Endothelial cell of umbilical vein (primary cell): Measurements from ENCODE around the gene CD99L2. TPM values are rescaled to one million over a fixed set of nuclear protein-coding genes. Genes with fewer than 3 reads are reported as not detected.

Source experiments
- BruUV-seq: library from RNA; stranded (reverse); fragments of 400-500 nt; replicated peaks from 2 replicates; lab custom pipeline; 2021; lab: Mats Ljungman, UMichigan
- CTCF ChIA-PET: fragments of 300-600, 350-600 bp; sonication (Branson Sonifier 250); formaldehyde crosslinking; loops from one replicate; lab custom pipeline; 2021; ENCODE audit warnings: antibody characterized with exemption, inconsistent platforms; lab: Charles Lee
- POLR2A ChIA-PET: fragments of 300-600, 350-600 bp; sonication (Branson Sonifier 250); formaldehyde crosslinking; loops from one replicate; lab custom pipeline; 2021; ENCODE audit warnings: antibody characterized with exemption, inconsistent platforms; lab: Charles Lee
- DNase-seq: peaks from one replicate; pipeline ENCODE4 v3.0.0-alpha.2; 2011; ENCODE audit warnings: low read depth, low spot score
- FAIRE-seq: peaks from 2 replicates; lab custom pipeline; 2011; peaks lifted over from hg19 to GRCh38; lab: Jason Lieb, UNC
- H2AFZ ChIP-seq: 2 replicates; pipeline ENCODE4 v1.6.0; 2012; ENCODE audit warnings: low read depth, low read length, control low read depth, inconsistent platforms
- H3K27ac ChIP-seq: 2 replicates; pipeline ENCODE4 v1.5.1; 2011; ENCODE audit warnings: low read depth, mild to moderate bottlenecking, control low read depth, low read length, moderate library complexity; ENCODE audit not compliant: insufficient read depth
- H3K27me3 ChIP-seq, 2 experiments: 2 replicates each; pipeline versions ENCODE4 v1.6.0 to v1.6.1; 2011; ENCODE audit warnings: low read length in 2 of 2, mixed read lengths in 1 of 2; ENCODE audit not compliant: control insufficient read depth in 2 of 2, insufficient read depth in 2 of 2
- H3K36me3 ChIP-seq, 2 experiments: 2 replicates in 1 of 2; 3 replicates in 1 of 2; pipeline ENCODE4 v1.5.1; 2011; ENCODE audit warnings: low read length in 2 of 2, mild to moderate bottlenecking in 1 of 2, moderate library complexity in 1 of 2; ENCODE audit not compliant: control insufficient read depth in 2 of 2, insufficient read depth in 2 of 2; ENCODE audit errors: extremely low read depth in 1 of 2
- H3K4me1 ChIP-seq: 3 replicates; pipeline ENCODE4 v1.5.1; 2011; ENCODE audit warnings: mild to moderate bottlenecking, low read length; ENCODE audit not compliant: control insufficient read depth, insufficient read depth; ENCODE audit errors: extremely low read depth
- H3K4me2 ChIP-seq: 2 replicates; pipeline ENCODE4 v1.6.1; 2011; ENCODE audit warnings: low read length, control low read depth, mixed read lengths; ENCODE audit not compliant: insufficient read depth
- H3K4me3 ChIP-seq, 3 experiments: fragments of 200-600 bp in 1 of 3; sonication (generic), shearing (Covaris generic) in 1 of 3; replicated peaks in 1 of 3; 2 replicates each; pipeline ENCODE4 v1.5.1; 2011 to 2016; ENCODE audit warnings: control low read depth in 3 of 3, low read length in 3 of 3, mild to moderate bottlenecking in 2 of 3, inconsistent platforms in 1 of 3, low read depth in 1 of 3, moderate library complexity in 1 of 3; ENCODE audit not compliant: insufficient read depth in 1 of 3
- H3K79me2 ChIP-seq: 2 replicates; pipeline ENCODE4 v1.6.0; 2012; ENCODE audit warnings: low read length, inconsistent platforms; ENCODE audit not compliant: control insufficient read depth, insufficient read depth
- H3K9ac ChIP-seq: replicated peaks from 2 replicates; pipeline ENCODE3; 2011; ENCODE audit warnings: low read length, control low read depth; ENCODE audit not compliant: insufficient read depth; ENCODE audit errors: extremely low read depth
- H3K9me1 ChIP-seq: replicated peaks from 3 replicates; pipeline ENCODE4 v1.6.0; 2011; ENCODE audit warnings: mild to moderate bottlenecking, low read length; ENCODE audit not compliant: control insufficient read depth, insufficient read depth; ENCODE audit errors: extremely low read depth
- H3K9me3 ChIP-seq: replicated peaks from 2 replicates; pipeline ENCODE4 v1.5.1; 2012; ENCODE audit warnings: low read length, inconsistent platforms; ENCODE audit not compliant: control insufficient read depth, insufficient read depth
- H4K20me1 ChIP-seq: replicated peaks from 2 replicates; pipeline ENCODE3; 2011; ENCODE audit warnings: mild to moderate bottlenecking, low read length; ENCODE audit not compliant: control insufficient read depth, insufficient read depth; ENCODE audit errors: extremely low read depth
- CTCF ChIP-seq, 2 donors: IDR thresholded peaks; 1 replicate in 1 of 2; 2 replicates in 1 of 2; pipeline ENCODE4 v1.5.1; 2011; ENCODE audit warnings: low read length in 2 of 2, mild to moderate bottlenecking in 2 of 2, moderate library complexity in 2 of 2, control low read depth in 1 of 2, inconsistent platforms in 1 of 2, low read depth in 1 of 2; ENCODE audit not compliant: insufficient read depth in 1 of 2; ENCODE audit errors: extremely low read depth in 1 of 2
- EZH2 ChIP-seq: IDR thresholded peaks from 2 replicates; pipeline ENCODE4 v1.6.1; 2012; ENCODE audit warnings: borderline replicate concordance, low read depth, mild to moderate bottlenecking, moderate library complexity, low read length, inconsistent platforms; ENCODE audit not compliant: severe bottlenecking
- FOS ChIP-seq: IDR thresholded peaks from 2 replicates; pipeline ENCODE4 v1.6.1; 2011; ENCODE audit warnings: mild to moderate bottlenecking, low read length, moderate library complexity, borderline replicate concordance; ENCODE audit not compliant: insufficient read depth
- GATA2 ChIP-seq: IDR thresholded peaks from 2 replicates; pipeline ENCODE4 v1.7.0; 2011; ENCODE audit warnings: low read depth, mild to moderate bottlenecking, moderate library complexity, mixed read lengths, low read length; ENCODE audit not compliant: insufficient read length, insufficient read depth
- JUN ChIP-seq: IDR thresholded peaks from 2 replicates; pipeline ENCODE4 v1.6.1; 2011; ENCODE audit warnings: borderline replicate concordance, low read depth; ENCODE audit not compliant: insufficient read length, insufficient read depth
- MAX ChIP-seq: IDR thresholded peaks from 2 replicates; pipeline ENCODE4 v1.6.1; 2011; ENCODE audit not compliant: insufficient read depth, insufficient read length
- MYC ChIP-seq: IDR thresholded peaks from one replicate; pipeline ENCODE4 v1.6.1; 2011; ENCODE audit warnings: mild to moderate bottlenecking, low read depth, low read length
- POLR2A ChIP-seq: IDR thresholded peaks from 2 replicates; pipeline ENCODE4 v1.6.1; 2012; ENCODE audit warnings: low read depth, mild to moderate bottlenecking, control low read depth, low read length
- POLR2AphosphoS5 ChIP-seq: IDR thresholded peaks from 2 replicates; pipeline ENCODE4 v1.6.1; 2012; ENCODE audit warnings: low read depth, mild to moderate bottlenecking, control low read depth, low read length, moderate library complexity; ENCODE audit not compliant: insufficient read depth
- dilution Hi-C: fragments of 300-500 bp; cut with MboI; formaldehyde crosslinking; loops from one replicate; pipeline ENCODE4 v1.15.0; 2019; ENCODE audit warnings: low sequenced_read_pairs; ENCODE audit not compliant: extremely low pct_ligation_motif_present
- intact Hi-C: fragments of 100-400 bp; cut with micrococcal nuclease; formaldehyde crosslinking; loops from one replicate; pipeline ENCODE4 v1.10.0; 2022
- polyA plus RNA-seq, 4 experiments: library from polyadenylated mRNA; depleted of rRNA in 3 of 4; stranded (reverse) in 3 of 4; unstranded in 1 of 4; fragments of >200 nt; gene quantifications; 2 replicates each; pipeline versions ENCODE4 v1.2.1 to v1.2.3, GENCODE V29; 2011 to 2012; ENCODE audit warnings: missing spikeins in 1 of 4
- total RNA-seq: library from RNA; stranded (reverse); gene quantifications from 2 replicates; pipeline ENCODE4 v1.2.3, GENCODE V29; 2021

The CD99L2 gene
- total and polyA plus RNA-seq, 2 donors (not counting 3 experiments of a cell fraction or from before 2014, with no cell fraction given): 33.2 to 43.4 TPM

GRCh38 chrX:150736475-150736874, 162.0 kb downstream of the CD99L2 start:
- Histone ChIP-seq H2AFZ (no peak overlapping the region), H3K27ac (no peak overlapping the region), H3K4me3 (no peak overlapping the region), H3K36me3 (peaks cover 0 to 7% of the 10 kb centered on the region in 2 experiments), H3K9me3 (no peaks in the 10 kb centered on the region), H3K27me3 (no peaks in the 10 kb centered on the region), H4K20me1 (no peaks in the 10 kb centered on the region), H3K9ac (no peak overlapping the region), H3K4me1 (no peaks in the 10 kb centered on the region), H3K4me2 (no peak overlapping the region), H3K9me1 (no peaks in the 10 kb centered on the region), H3K79me2 (no peaks in the 10 kb centered on the region)
- FAIRE-seq (no peak), DNase-seq (no peak)
- POLR2A ChIA-PET: no interaction called here
- dilution Hi-C loops: no loop called here
- CTCF ChIA-PET: no interaction called here
- intact Hi-C loops: no loop called here
- no TSS peak for BruUV-seq
- TF ChIP-seq POLR2AphosphoS5 (no peak), FOS (no peak), JUN (no peak), GATA2 (no peak), POLR2A (no peak), MAX (no peak), MYC (no peak), EZH2 (no peak), CTCF (IDR thresholded peaks at IDR 0.05; ENCODE audit: extremely low read depth in 1 of 2, insufficient read depth in 1 of 2, low read depth in 1 of 2, low read length in 2 of 2) (no peak)
